SK-N-SH (cell line): Measurements from ENCODE around the gene FLOT1. TPM values are rescaled to one million over a fixed set of nuclear protein-coding genes. Genes with fewer than 3 reads are reported as not detected.
A peak's percentile ranks its signal among the peaks of the same experiment; 100 is the strongest.

Experiments used
- CTCF ChIA-PET: fragments of 300-600, 350-600 bp; formaldehyde crosslinking; extraction: SDS; loops from one replicate; lab custom pipeline; 2021; lab: Yijun Ruan, JAX
- POLR2A ChIA-PET: fragments of 350-600 bp; sonication (Branson Sonifier 250); formaldehyde crosslinking; extraction: SDS; loops from one replicate; lab custom pipeline; 2020; ENCODE audit warnings: antibody characterized with exemption, inconsistent platforms; lab: Yijun Ruan, JAX
- DNase-seq: peaks from one replicate; pipeline ENCODE4 v3.0.0; 2012
- H2AFZ ChIP-seq: fragments of 200-600 bp; sonication (generic); 2 replicates; pipeline ENCODE4 v1.8.1; 2016; ENCODE audit warnings: antibody characterized with exemption, mild to moderate bottlenecking, low read depth
- H3F3A ChIP-seq: fragments of 200-600 bp; sonication (generic); replicated peaks from 2 replicates; pipeline ENCODE3; 2016; ENCODE audit warnings: antibody characterized with exemption, mild to moderate bottlenecking; ENCODE audit not compliant: insufficient read depth
- H3K27ac ChIP-seq, 2 experiments: fragments of 200-500 bp in 1 of 2; fragments of 200-600 bp in 1 of 2; sonication (Bioruptor generic) in 1 of 2; sonication (generic), shearing (Covaris generic) in 1 of 2; 2 replicates each; pipeline versions ENCODE4 v1.5.1 to v1.6.1; 2014 to 2016; ENCODE audit warnings: low read depth in 2 of 2, inconsistent platforms in 1 of 2, low read length in 1 of 2, mild to moderate bottlenecking in 1 of 2, mixed read lengths in 1 of 2
- H3K27me3 ChIP-seq: fragments of 200-600 bp; sonication (generic), shearing (Covaris generic); 2 replicates; pipeline ENCODE4 v1.6.1; 2016; ENCODE audit warnings: mixed run types; ENCODE audit not compliant: insufficient read depth
- H3K36me3 ChIP-seq, 2 experiments: fragments of 200-500 bp in 1 of 2; fragments of 200-600 bp in 1 of 2; sonication (Bioruptor generic) in 1 of 2; sonication (generic) in 1 of 2; replicated peaks in 1 of 2; 2 replicates each; pipeline versions ENCODE3 to v1.5.1; 2014 to 2016; ENCODE audit warnings: low read length in 1 of 2, mild to moderate bottlenecking in 1 of 2; ENCODE audit not compliant: insufficient read depth in 2 of 2, control insufficient read depth in 1 of 2
- H3K4me1 ChIP-seq, 2 experiments: fragments of 200-500 bp in 1 of 2; fragments of 200-600 bp in 1 of 2; sonication (Bioruptor generic) in 1 of 2; sonication (generic), shearing (Covaris generic) in 1 of 2; 2 replicates each; pipeline versions ENCODE4 v1.5.1 to v1.6.1; 2014 to 2016; ENCODE audit warnings: low read depth in 1 of 2, low read length in 1 of 2, mixed run types in 1 of 2; ENCODE audit not compliant: insufficient read depth in 2 of 2, control insufficient read depth in 1 of 2
- H3K4me2 ChIP-seq: fragments of 200-600 bp; sonication (generic), shearing (Covaris generic); 2 replicates; pipeline ENCODE4 v1.6.1; 2017; ENCODE audit warnings: mixed run types
- H3K4me3 ChIP-seq, 2 experiments: fragments of 200-500 bp in 1 of 2; fragments of 200-600 bp in 1 of 2; sonication (Bioruptor generic) in 1 of 2; sonication (generic), shearing (Covaris generic) in 1 of 2; 2 replicates each; pipeline versions ENCODE4 v1.5.1 to v1.8.1; 2014 to 2016; ENCODE audit warnings: low read depth in 2 of 2, inconsistent platforms in 1 of 2, low read length in 1 of 2, mild to moderate bottlenecking in 1 of 2, mixed read lengths in 1 of 2, moderate library complexity in 1 of 2
- H3K79me2 ChIP-seq: fragments of 200-600 bp; sonication (generic); 2 replicates; pipeline ENCODE4 v1.8.1; 2017; ENCODE audit warnings: mild to moderate bottlenecking; ENCODE audit not compliant: insufficient read depth
- H3K9ac ChIP-seq: fragments of 200-600 bp; sonication (generic); 2 replicates; pipeline ENCODE4 v1.6.1; 2017; ENCODE audit warnings: mixed run types
- H3K9me2 ChIP-seq: fragments of 200-600 bp; sonication (generic); 2 replicates; pipeline ENCODE4 v1.6.1; 2017; ENCODE audit warnings: mixed run types
- H3K9me3 ChIP-seq: fragments of 200-600 bp; sonication (generic); 2 replicates; pipeline ENCODE4 v1.6.1; 2017; ENCODE audit warnings: mixed run types, mild to moderate bottlenecking, moderate library complexity
- H4K20me1 ChIP-seq: fragments of 200-600 bp; sonication (generic); 2 replicates; pipeline ENCODE4 v1.6.1; 2017; ENCODE audit warnings: mild to moderate bottlenecking, mixed run types; ENCODE audit not compliant: insufficient read depth
- CHD2 ChIP-seq: fragments of 150-350 bp; IDR thresholded peaks from 2 replicates; pipeline ENCODE4 v1.6.1; 2018; ENCODE audit warnings: low read length; ENCODE audit not compliant: partially characterized antibody
- EP300 ChIP-seq, 2 experiments: IDR thresholded peaks; 2 replicates each; pipeline versions ENCODE4 v1.4.0 to v1.6.1; 2012; ENCODE audit warnings: borderline replicate concordance in 1 of 2, low read depth in 1 of 2, low read length in 1 of 2
- FOSL2 ChIP-seq: IDR thresholded peaks from 2 replicates; pipeline ENCODE4 v1.4.0; 2012; ENCODE audit warnings: low read depth, mild to moderate bottlenecking, moderate library complexity, borderline replicate concordance
- FOXJ3 ChIP-seq: sonication (generic); formaldehyde crosslinking; IDR thresholded peaks from 2 replicates; pipeline ENCODE4 v1.5.1; 2020; ENCODE audit warnings: mild to moderate bottlenecking, missing genetic modification reagents
- GABPA ChIP-seq: IDR thresholded peaks from 2 replicates; pipeline ENCODE4 v1.4.0; 2012; ENCODE audit warnings: low read depth, mild to moderate bottlenecking
- GATA2 ChIP-seq: sonication (generic); formaldehyde crosslinking; IDR thresholded peaks from 2 replicates; pipeline ENCODE4 v1.5.0; 2020; ENCODE audit warnings: mild to moderate bottlenecking, missing genetic modification reagents
- JUND ChIP-seq: IDR thresholded peaks from 2 replicates; pipeline ENCODE4 v1.4.0; 2012
- MEF2A ChIP-seq: IDR thresholded peaks from 2 replicates; pipeline ENCODE4 v1.4.0; 2012; ENCODE audit warnings: low read depth, borderline replicate concordance
- NFIC ChIP-seq: IDR thresholded peaks from 2 replicates; pipeline ENCODE4 v1.4.0; 2012; ENCODE audit warnings: borderline replicate concordance
- RAD21 ChIP-seq: IDR thresholded peaks from 2 replicates; pipeline ENCODE4 v1.6.1; 2012; ENCODE audit warnings: mild to moderate bottlenecking, low read length
- RCOR1 ChIP-seq: fragments of 150-350 bp; IDR thresholded peaks from 2 replicates; pipeline ENCODE4 v1.6.1; 2017; ENCODE audit warnings: antibody characterized with exemption, low read length
- RXRA ChIP-seq: IDR thresholded peaks from 2 replicates; pipeline ENCODE4 v1.4.0; 2012; ENCODE audit warnings: low read depth, mild to moderate bottlenecking, borderline replicate concordance
- SMC3 ChIP-seq: IDR thresholded peaks from 2 replicates; pipeline ENCODE4 v1.6.1; 2012; ENCODE audit warnings: low read depth, low read length, improper control_type of control experiment
- TAF1 ChIP-seq: IDR thresholded peaks from 2 replicates; pipeline ENCODE4 v1.6.1; 2012; ENCODE audit warnings: low read depth, mild to moderate bottlenecking, low read length, moderate library complexity, borderline replicate concordance
- TCF12 ChIP-seq: IDR thresholded peaks from 2 replicates; pipeline ENCODE4 v1.4.0; 2012
- TEAD4 ChIP-seq: IDR thresholded peaks from 2 replicates; pipeline ENCODE4 v1.4.0; 2012; ENCODE audit warnings: mild to moderate bottlenecking, borderline replicate concordance; ENCODE audit not compliant: insufficient read depth
- USF1 ChIP-seq: IDR thresholded peaks from 2 replicates; pipeline ENCODE4 v1.4.0; 2012; ENCODE audit warnings: low read depth, borderline replicate concordance
- WGBS: methylation state at CpG from one replicate; pipeline ENCODE4 v1.1.6; 2017; ENCODE audit warnings: low lambda C conversion rate; 5-methylcytosine and 5-hydroxymethylcytosine counted together
- polyA plus RNA-seq, 3 experiments: library from polyadenylated mRNA; depleted of rRNA; stranded (reverse); fragments of >200 nt; gene quantifications; 2 replicates each; pipeline ENCODE4 v1.2.3, GENCODE V29; 2012
- TF ChIP-seq, protein P1 (sequence below): IDR thresholded peaks from 2 replicates; pipeline ENCODE4 v1.4.0; 2012; ENCODE audit warnings: low read depth, borderline replicate concordance
- TF ChIP-seq, protein P2 (sequence below): IDR thresholded peaks from 2 replicates; pipeline ENCODE4; 2012
- TF ChIP-seq, protein P3 (sequence below): fragments of 200-600 bp; sonication (generic); IDR thresholded peaks from 2 replicates; pipeline ENCODE4 v1.6.1; 2017; ENCODE audit warnings: antibody characterized with exemption, mild to moderate bottlenecking, moderate library complexity
- TF ChIP-seq, protein P4 (sequence below): fragments of 150-350 bp; IDR thresholded peaks from 2 replicates; pipeline ENCODE4 v1.6.1; 2016; ENCODE audit warnings: mild to moderate bottlenecking, low read depth, low read length

The FLOT1 gene
- polyA plus RNA-seq, 1 of the 3 experiments (the other 2 are of a cell fraction): 462 TPM

- TF ChIP-seq FOXJ3 (no peak), GABPA (no peak)
- TF ChIP-seq, protein P1, sequence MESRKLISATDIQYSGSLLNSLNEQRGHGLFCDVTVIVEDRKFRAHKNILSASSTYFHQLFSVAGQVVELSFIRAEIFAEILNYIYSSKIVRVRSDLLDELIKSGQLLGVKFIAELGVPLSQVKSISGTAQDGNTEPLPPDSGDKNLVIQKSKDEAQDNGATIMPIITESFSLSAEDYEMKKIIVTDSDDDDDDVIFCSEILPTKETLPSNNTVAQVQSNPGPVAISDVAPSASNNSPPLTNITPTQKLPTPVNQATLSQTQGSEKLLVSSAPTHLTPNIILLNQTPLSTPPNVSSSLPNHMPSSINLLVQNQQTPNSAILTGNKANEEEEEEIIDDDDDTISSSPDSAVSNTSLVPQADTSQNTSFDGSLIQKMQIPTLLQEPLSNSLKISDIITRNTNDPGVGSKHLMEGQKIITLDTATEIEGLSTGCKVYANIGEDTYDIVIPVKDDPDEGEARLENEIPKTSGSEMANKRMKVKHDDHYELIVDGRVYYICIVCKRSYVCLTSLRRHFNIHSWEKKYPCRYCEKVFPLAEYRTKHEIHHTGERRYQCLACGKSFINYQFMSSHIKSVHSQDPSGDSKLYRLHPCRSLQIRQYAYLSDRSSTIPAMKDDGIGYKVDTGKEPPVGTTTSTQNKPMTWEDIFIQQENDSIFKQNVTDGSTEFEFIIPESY: no peak
- TF ChIP-seq, protein P2, sequence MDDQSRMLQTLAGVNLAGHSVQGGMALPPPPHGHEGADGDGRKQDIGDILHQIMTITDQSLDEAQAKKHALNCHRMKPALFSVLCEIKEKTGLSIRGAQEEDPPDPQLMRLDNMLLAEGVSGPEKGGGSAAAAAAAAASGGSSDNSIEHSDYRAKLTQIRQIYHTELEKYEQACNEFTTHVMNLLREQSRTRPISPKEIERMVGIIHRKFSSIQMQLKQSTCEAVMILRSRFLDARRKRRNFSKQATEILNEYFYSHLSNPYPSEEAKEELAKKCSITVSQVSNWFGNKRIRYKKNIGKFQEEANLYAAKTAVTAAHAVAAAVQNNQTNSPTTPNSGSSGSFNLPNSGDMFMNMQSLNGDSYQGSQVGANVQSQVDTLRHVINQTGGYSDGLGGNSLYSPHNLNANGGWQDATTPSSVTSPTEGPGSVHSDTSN: no peak
Measured at GRCh38 chr6:30782425-30783014, 40.0 kb upstream of the FLOT1 start (continued).

GRCh38 chr6:30781743-30782424, 39.4 kb upstream of the FLOT1 start:
- Histone ChIP-seq H3K79me2 (no peaks in the 10 kb centered on the region), H3K4me1 (peaks cover 41 to 50% of the 10 kb centered on the region in 2 experiments), H3K4me3 (peak overlapping the region in 1 of 2 experiments; percentile 31; a peak in 3 of 4 replicates), H3K36me3 (no peaks in the 10 kb centered on the region), H4K20me1 (no peaks in the 10 kb centered on the region), H2AFZ (peak overlapping the region; percentile 35; the same call in 1 of the 2 replicates), H3K9ac (peak overlapping the region; percentile 75), H3K4me2 (peak overlapping the region; percentile 81), H3K9me3 (no peaks in the 10 kb centered on the region), H3K9me2 (no peaks in the 10 kb centered on the region), H3F3A (peaks cover 30% of the 10 kb centered on the region), H3K27ac (peak overlapping the region; percentile 95 to 100), H3K27me3 (no peaks in the 10 kb centered on the region)
- CTCF ChIA-PET: interaction anchor here (0.9 to 3.0 kb wide), 8 partner anchors 27 to 134 kb away, joined by 3 to 15 read pairs (median 3); partner anchors contain the start of gene DHX16
- POLR2A ChIA-PET: interaction anchor here (0.7 to 1.4 kb wide), 5 partner anchors 11 to 168 kb away, joined by 3 read pairs; no protein-coding TSS in a partner anchor
- WGBS: 2% methylated on average over 13 of the region's 13 CpGs
- peak; percentile 86 for DNase-seq
- TF ChIP-seq JUND: peak; percentile 91
- no peak for TF ChIP-seq TAF1
- TF ChIP-seq EP300 (IDR thresholded peaks at IDR 0.05; ENCODE audit: borderline replicate concordance in 1 of 2, low read depth in 1 of 2, low read length in 1 of 2): peak; percentile 72 to 93
- TF ChIP-seq, protein P3, sequence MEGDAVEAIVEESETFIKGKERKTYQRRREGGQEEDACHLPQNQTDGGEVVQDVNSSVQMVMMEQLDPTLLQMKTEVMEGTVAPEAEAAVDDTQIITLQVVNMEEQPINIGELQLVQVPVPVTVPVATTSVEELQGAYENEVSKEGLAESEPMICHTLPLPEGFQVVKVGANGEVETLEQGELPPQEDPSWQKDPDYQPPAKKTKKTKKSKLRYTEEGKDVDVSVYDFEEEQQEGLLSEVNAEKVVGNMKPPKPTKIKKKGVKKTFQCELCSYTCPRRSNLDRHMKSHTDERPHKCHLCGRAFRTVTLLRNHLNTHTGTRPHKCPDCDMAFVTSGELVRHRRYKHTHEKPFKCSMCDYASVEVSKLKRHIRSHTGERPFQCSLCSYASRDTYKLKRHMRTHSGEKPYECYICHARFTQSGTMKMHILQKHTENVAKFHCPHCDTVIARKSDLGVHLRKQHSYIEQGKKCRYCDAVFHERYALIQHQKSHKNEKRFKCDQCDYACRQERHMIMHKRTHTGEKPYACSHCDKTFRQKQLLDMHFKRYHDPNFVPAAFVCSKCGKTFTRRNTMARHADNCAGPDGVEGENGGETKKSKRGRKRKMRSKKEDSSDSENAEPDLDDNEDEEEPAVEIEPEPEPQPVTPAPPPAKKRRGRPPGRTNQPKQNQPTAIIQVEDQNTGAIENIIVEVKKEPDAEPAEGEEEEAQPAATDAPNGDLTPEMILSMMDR: no peak
- peak; percentile 72 for TF ChIP-seq CHD2
- peak; percentile 100 for TF ChIP-seq NFIC
- peak; percentile 76 for TF ChIP-seq RCOR1
- TF ChIP-seq USF1: peak; percentile 88
- no peak; the same call in 1 of the 2 replicates for TF ChIP-seq RAD21
- TF ChIP-seq TCF12: peak; percentile 97
- peak; percentile 45 for TF ChIP-seq GABPA
- peak; percentile 77 for TF ChIP-seq FOSL2
- no peak for TF ChIP-seq SMC3
- peak; percentile 61; the same call in 1 of the 2 replicates for TF ChIP-seq RXRA
- no peak for TF ChIP-seq GATA2 (CRISPR knock-in tag)
- TF ChIP-seq, protein P4, sequence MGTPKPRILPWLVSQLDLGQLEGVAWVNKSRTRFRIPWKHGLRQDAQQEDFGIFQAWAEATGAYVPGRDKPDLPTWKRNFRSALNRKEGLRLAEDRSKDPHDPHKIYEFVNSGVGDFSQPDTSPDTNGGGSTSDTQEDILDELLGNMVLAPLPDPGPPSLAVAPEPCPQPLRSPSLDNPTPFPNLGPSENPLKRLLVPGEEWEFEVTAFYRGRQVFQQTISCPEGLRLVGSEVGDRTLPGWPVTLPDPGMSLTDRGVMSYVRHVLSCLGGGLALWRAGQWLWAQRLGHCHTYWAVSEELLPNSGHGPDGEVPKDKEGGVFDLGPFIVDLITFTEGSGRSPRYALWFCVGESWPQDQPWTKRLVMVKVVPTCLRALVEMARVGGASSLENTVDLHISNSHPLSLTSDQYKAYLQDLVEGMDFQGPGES: no peak
- TF ChIP-seq MEF2A: no peak
- TF ChIP-seq TEAD4: peak; percentile 91
